Sigmoid colon (tissue), 3 donors: ENCODE data around the gene PNPT1.

Experiments used
- CTCF ChIP-seq, 4 experiments: fragments of 450-650 bp in 3 of 4; fragments of 200-600 bp in 1 of 4; IDR thresholded peaks; one replicate each; pipeline ENCODE4 v1.5.1; 2016 to 2019; ENCODE audit warnings: antibody characterized with exemption in 4 of 4, mild to moderate bottlenecking in 3 of 4, moderate library complexity in 2 of 4
- POLR2A ChIP-seq, 2 donors: fragments of 450-650 bp; IDR thresholded peaks; one replicate each; pipeline ENCODE4 v1.6.1; 2016; ENCODE audit warnings: antibody characterized with exemption in 2 of 2, mild to moderate bottlenecking in 2 of 2, moderate library complexity in 2 of 2

- TF ChIP-seq CTCF (IDR thresholded peaks at IDR 0.05) (no peak), POLR2A (IDR thresholded peaks at IDR 0.05) (no peak)
Observed at GRCh38 chr2:55653255-55653654, 40.4 kb downstream of the PNPT1 start.
